Gastrocnemius medialis (tissue), 4 donors: ENCODE results near the gene MRPL12. TPM values are rescaled to one million over a fixed set of nuclear protein-coding genes. Genes with fewer than 3 reads are reported as not detected.
A peak's percentile ranks its signal among the peaks of the same experiment; 100 is the strongest.

Experiments
- ATAC-seq, 2 donors: fragments of 150-250 bp; one replicate each; pipeline ENCODE4 v1.9.1; 2016
- DNase-seq, 2 donors: peaks; one replicate each; pipeline ENCODE4 v3.0.0-alpha.2; 2019
- H3K27ac ChIP-seq, 4 donors: fragments of 200-600 bp; sonication (generic); 1 replicate in 1 of 4; 2 replicates in 3 of 4; pipeline ENCODE4 v1.5.1; 2016 to 2018; ENCODE audit warnings: mild to moderate bottlenecking in 2 of 4, moderate library complexity in 1 of 4
- H3K27me3 ChIP-seq, 3 donors: fragments of 200-600 bp; sonication (generic) in 2 of 3; 1 replicate in 1 of 3; 2 replicates in 2 of 3; pipeline versions ENCODE4 v1.5.1 to v1.6.0; 2016 to 2019; ENCODE audit warnings: mild to moderate bottlenecking in 1 of 3, moderate library complexity in 1 of 3
- H3K36me3 ChIP-seq, 2 donors: fragments of 200-600 bp; sonication (generic) in 1 of 2; one replicate each; pipeline ENCODE4 v1.5.1; 2017 to 2018
- H3K4me1 ChIP-seq, 2 donors: fragments of 200-600 bp; sonication (generic) in 1 of 2; one replicate each; pipeline ENCODE4 v1.5.1; 2016 to 2017; ENCODE audit warnings: mild to moderate bottlenecking in 2 of 2
- H3K4me3 ChIP-seq, 4 donors: fragments of 200-600 bp; sonication (generic) in 3 of 4; 1 replicate in 1 of 4; 2 replicates in 3 of 4; pipeline ENCODE4 v1.5.1; 2016 to 2019; ENCODE audit warnings: mild to moderate bottlenecking in 2 of 4
- H3K9me3 ChIP-seq, 3 donors: fragments of 200-600 bp; sonication (generic) in 2 of 3; 1 replicate in 1 of 3; 2 replicates in 2 of 3; pipeline ENCODE4 v1.5.1; 2016 to 2019
- POLR2A ChIP-seq, 2 donors: fragments of 450-650 bp; IDR thresholded peaks; one replicate each; pipeline ENCODE4 v1.6.1; 2017; ENCODE audit warnings: antibody characterized with exemption in 2 of 2, mild to moderate bottlenecking in 2 of 2, moderate library complexity in 2 of 2
- in situ Hi-C, 4 donors: fragments of 200-750 bp; cut with MboI; loops; one replicate each; pipeline versions ENCODE4 v1.15.0 to v1.8.0; 2017; ENCODE audit warnings: low sequenced_read_pairs in 4 of 4
- intact Hi-C: fragments of 100-400 bp; cut with DNase I; formaldehyde crosslinking; loops from one replicate; pipeline ENCODE4 v1.15.1; 2023; ENCODE audit warnings: low total_unique reads
- total RNA-seq, 4 donors: library from RNA; depleted of rRNA; stranded (reverse); fragments of >200 nt; gene quantifications; one replicate each; pipeline versions ENCODE4 v1.1.0 to v1.2.3, GENCODE V29; 2016
- TF ChIP-seq, protein P1 (sequence below), 5 experiments: fragments of 450-650 bp in 3 of 5; fragments of 200-600 bp in 2 of 5; sonication (generic) in 2 of 5; IDR thresholded peaks in 4 of 5; conservative IDR thresholded peaks in 1 of 5; 1 replicate in 4 of 5; 2 replicates in 1 of 5; pipeline ENCODE4 v1.5.1; 2016 to 2019; ENCODE audit warnings: antibody characterized with exemption in 5 of 5, mild to moderate bottlenecking in 3 of 5, moderate library complexity in 3 of 5

The MRPL12 gene
- total RNA-seq, 4 donors from 2014 or later: 79.1 to 117 (median 94.1) TPM

DNA sequence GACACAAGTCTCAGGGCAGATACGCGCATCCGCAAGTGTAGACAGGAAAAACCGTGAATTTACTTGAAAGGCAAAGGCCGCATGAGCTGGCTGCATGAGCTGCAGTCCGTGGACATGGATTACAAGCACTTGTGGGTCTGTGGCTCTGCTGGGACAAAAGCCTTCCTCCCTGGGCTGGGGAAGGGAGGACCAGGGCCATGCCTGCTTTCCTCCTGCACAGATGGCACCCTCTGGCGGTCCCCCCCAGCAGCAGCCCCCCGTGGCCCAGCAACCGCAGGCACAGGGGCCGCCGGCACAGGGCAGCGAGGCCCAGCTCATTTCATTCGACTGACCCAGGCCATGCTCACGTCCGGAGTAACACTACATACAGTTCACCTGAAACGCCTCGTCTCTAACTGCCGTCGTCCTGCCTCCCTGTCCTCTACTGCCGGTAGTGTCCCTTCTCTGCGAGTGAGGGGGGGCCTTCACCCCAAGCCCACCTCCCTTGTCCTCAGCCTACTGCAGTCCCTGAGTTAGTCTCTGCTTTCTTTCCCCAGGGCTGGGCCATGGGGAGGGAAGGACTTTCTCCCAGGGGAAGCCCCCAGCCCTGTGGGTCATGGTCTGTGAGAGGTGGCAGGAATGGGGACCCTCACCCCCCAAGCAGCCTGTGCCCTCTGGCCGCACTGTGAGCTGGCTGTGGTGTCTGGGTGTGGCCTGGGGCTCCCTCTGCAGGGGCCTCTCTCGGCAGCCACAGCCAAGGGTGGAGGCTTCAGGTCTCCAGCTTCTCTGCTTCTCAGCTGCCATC is 1.7 kb upstream of the MRPL12 start:
- H3K27ac ChIP-seq: peak overlapping the region in 3 of 4 donors; percentile 96 to 99 (median 99)
- ATAC-seq: no peak

GRCh38 chr17:81703747-81704654 is 834 bp downstream of the MRPL12 start:
- Histone ChIP-seq H3K4me1 (peaks cover 26 to 32% of the 10 kb centered on the region in 2 donors), H3K9me3 (no peaks in the 10 kb centered on the region), H3K36me3 (peaks cover 0 to 49% of the 10 kb centered on the region in 2 donors), H3K27ac (peak overlapping the region; percentile 95 to 99 (median 98)), H3K27me3 (no peaks in the 10 kb centered on the region), H3K4me3 (peak overlapping the region; percentile 93 to 96 (median 94))
- DNase-seq: no peak
- intact Hi-C loops (no loop called here), in situ Hi-C loops (no loop called here)
- peak; percentile 9 to 26 for ATAC-seq
- TF ChIP-seq, protein P1, sequence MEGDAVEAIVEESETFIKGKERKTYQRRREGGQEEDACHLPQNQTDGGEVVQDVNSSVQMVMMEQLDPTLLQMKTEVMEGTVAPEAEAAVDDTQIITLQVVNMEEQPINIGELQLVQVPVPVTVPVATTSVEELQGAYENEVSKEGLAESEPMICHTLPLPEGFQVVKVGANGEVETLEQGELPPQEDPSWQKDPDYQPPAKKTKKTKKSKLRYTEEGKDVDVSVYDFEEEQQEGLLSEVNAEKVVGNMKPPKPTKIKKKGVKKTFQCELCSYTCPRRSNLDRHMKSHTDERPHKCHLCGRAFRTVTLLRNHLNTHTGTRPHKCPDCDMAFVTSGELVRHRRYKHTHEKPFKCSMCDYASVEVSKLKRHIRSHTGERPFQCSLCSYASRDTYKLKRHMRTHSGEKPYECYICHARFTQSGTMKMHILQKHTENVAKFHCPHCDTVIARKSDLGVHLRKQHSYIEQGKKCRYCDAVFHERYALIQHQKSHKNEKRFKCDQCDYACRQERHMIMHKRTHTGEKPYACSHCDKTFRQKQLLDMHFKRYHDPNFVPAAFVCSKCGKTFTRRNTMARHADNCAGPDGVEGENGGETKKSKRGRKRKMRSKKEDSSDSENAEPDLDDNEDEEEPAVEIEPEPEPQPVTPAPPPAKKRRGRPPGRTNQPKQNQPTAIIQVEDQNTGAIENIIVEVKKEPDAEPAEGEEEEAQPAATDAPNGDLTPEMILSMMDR (IDR thresholded peaks at IDR 0.05 in 4 of 5, conservative IDR thresholded peaks at IDR 0.05 in 1 of 5): no peak
- no peak for TF ChIP-seq POLR2A (IDR thresholded peaks at IDR 0.05)

More for the DNA sequence above, 1.7 kb upstream of the MRPL12 start:
- TF ChIP-seq, protein P1 (IDR thresholded peaks at IDR 0.05 in 4 of 5, conservative IDR thresholded peaks at IDR 0.05 in 1 of 5): no peak
- no peak for TF ChIP-seq POLR2A (IDR thresholded peaks at IDR 0.05)
- intact Hi-C loops: no loop called here
- H3K36me3 ChIP-seq: peaks cover 0 to 55% of the 10 kb centered on the region in 2 donors
- peak overlapping the region in 3 of 4 donors; percentile 93 to 96 (median 94) for H3K4me3 ChIP-seq
- no peaks in the 10 kb centered on the region for H3K9me3 ChIP-seq
- peaks cover 26 to 48% of the 10 kb centered on the region in 2 donors for H3K4me1 ChIP-seq
- in situ Hi-C loops: no loop called here
- H3K27me3 ChIP-seq: no peaks in the 10 kb centered on the region
- DNase-seq: no peak

DNA sequence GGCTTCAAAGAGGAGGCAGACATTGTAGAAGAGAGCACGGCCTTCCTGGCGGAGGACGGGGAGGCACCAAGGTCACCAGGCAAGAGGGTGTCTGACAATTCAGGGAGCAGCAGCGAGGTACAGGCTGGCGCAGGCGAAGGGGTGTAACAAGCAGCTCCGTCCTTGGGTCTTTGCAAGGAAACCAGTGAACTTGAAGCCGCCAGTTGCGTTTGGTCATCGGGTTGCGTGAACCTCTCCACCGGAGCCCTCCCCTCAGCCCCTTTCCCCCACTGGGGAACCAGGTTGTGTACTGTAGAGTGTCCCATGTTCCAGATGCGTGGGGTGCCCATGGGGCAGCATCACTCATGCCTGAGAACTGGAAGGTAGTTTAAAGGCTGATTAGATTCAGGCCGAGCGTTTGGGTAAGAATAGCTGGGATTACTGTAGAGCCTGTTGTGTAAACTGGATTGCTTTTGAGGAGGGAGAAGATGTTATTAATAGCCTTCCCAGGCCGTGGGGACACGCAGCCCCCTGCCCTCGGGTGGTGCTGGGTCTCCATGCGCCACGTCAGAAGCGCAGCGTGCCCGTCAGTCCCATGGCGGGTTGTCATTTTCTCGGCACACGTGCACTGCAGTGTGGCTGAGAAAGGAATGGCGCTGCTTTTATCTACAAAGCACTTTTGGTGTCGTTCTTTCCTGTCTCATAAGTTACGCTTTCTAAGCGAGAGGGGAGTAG is 2.5 kb downstream of the MRPL12 start:
- no peak overlapping the region for H3K4me3 ChIP-seq
- H3K36me3 ChIP-seq: peaks cover 0 to 36% of the 10 kb centered on the region in 2 donors
- in situ Hi-C loops (no loop called here), intact Hi-C loops (no loop called here)
- no peak for DNase-seq
- H3K27me3 ChIP-seq: no peaks in the 10 kb centered on the region
- TF ChIP-seq, protein P1 (IDR thresholded peaks at IDR 0.05 in 4 of 5, conservative IDR thresholded peaks at IDR 0.05 in 1 of 5): no peak
- no peak for TF ChIP-seq POLR2A (IDR thresholded peaks at IDR 0.05)
- H3K9me3 ChIP-seq: no peaks in the 10 kb centered on the region
- H3K27ac ChIP-seq: no peak overlapping the region
- ATAC-seq: no peak
- peaks cover 32 to 41% of the 10 kb centered on the region in 2 donors for H3K4me1 ChIP-seq

DNA sequence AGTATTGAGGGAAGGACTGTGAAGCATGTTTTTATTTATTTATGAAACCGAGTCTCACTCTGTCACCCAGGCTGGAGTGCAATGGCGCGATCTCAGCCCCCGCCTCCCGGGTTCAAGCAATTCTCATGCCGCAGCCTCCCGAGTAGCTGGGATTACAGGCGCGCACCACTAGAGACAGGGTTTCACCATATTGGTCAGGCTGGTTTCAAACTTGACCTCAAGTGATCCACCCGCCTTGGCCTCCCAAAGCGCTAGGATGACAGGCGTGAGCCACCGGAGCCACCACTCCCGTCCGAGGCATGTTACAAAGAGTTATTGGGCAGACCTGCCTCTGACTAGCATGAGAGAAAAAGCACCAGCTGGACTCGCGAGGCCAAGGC is 3.1 kb downstream of the MRPL12 start:
- no peak for TF ChIP-seq POLR2A (IDR thresholded peaks at IDR 0.05)
- TF ChIP-seq, protein P1 (IDR thresholded peaks at IDR 0.05 in 4 of 5, conservative IDR thresholded peaks at IDR 0.05 in 1 of 5): no peak
- H3K4me3 ChIP-seq: no peak overlapping the region
- peaks cover 33 to 43% of the 10 kb centered on the region in 2 donors for H3K4me1 ChIP-seq
- no peak for ATAC-seq
- in situ Hi-C loops (no loop called here), intact Hi-C loops (no loop called here)
- DNase-seq: no peak
- no peaks in the 10 kb centered on the region for H3K9me3 ChIP-seq
- no peak overlapping the region for H3K27ac ChIP-seq
- H3K36me3 ChIP-seq: peaks cover 0 to 31% of the 10 kb centered on the region in 2 donors
- no peaks in the 10 kb centered on the region for H3K27me3 ChIP-seq
